K562 (cell line): ENCODE measurements around the gene FAM20B. TPM values are rescaled to one million over a fixed set of nuclear protein-coding genes. Genes with fewer than 3 reads are reported as not detected.

Experiments
- ATAC-seq: fragments of 200-7000 bp; cut with Tn5 transposase; 3 replicates; pipeline ENCODE4 v1.9.1; 2020; ENCODE audit warnings: moderate library complexity
- BruUV-seq: library from RNA; stranded (reverse); fragments of 400-500 nt; replicated peaks from 2 replicates; lab custom pipeline; 2021; lab: Mats Ljungman, UMichigan
- CTCF ChIA-PET: fragments of 300-600 bp; formaldehyde crosslinking; extraction: SDS; loops from one replicate; lab custom pipeline; 2021; ENCODE audit warnings: low intra/inter-chr PET ratio; lab: Yijun Ruan, JAX
- POLR2A ChIA-PET: fragments of 300-600, 350-650 bp; sonication (Branson Sonifier 250); formaldehyde crosslinking; extraction: SDS; loops from one replicate; lab custom pipeline; 2021; ENCODE audit warnings: antibody characterized with exemption, inconsistent platforms; lab: Yijun Ruan, JAX
- DNase-seq, 4 experiments: peaks; one replicate each; pipeline versions ENCODE4 v3.0.0 to v3.0.0-alpha.2; 2011 to 2018; ENCODE audit warnings: low spot score in 3 of 4, mixed read lengths in 3 of 4; ENCODE audit errors: extremely low read depth in 1 of 4
- FAIRE-seq: peaks from 2 replicates; lab custom pipeline; 2011; peaks lifted over from hg19 to GRCh38; lab: Jason Lieb, UNC
- H2AFZ ChIP-seq: 2 replicates; pipeline ENCODE4 v1.6.0; 2011; ENCODE audit warnings: low read depth, low read length, control low read depth, inconsistent platforms
- H3K27ac ChIP-seq: fragments of 200-600 bp; 3 replicates; pipeline ENCODE4 v1.8.0; 2011; ENCODE audit warnings: low read depth, mild to moderate bottlenecking, control low read depth, inconsistent platforms, low read length, moderate library complexity, mixed read lengths; ENCODE audit errors: extremely low read depth
- H3K27me3 ChIP-seq, 2 experiments: fragments of 300-600 bp in 1 of 2; 2 replicates in 1 of 2; 3 replicates in 1 of 2; pipeline versions ENCODE4 v1.6.0 to v1.8.0; 2011; ENCODE audit warnings: inconsistent platforms in 2 of 2, low read length in 2 of 2, mild to moderate bottlenecking in 1 of 2, mixed read lengths in 1 of 2, moderate library complexity in 1 of 2; ENCODE audit not compliant: control insufficient read depth in 2 of 2, insufficient read depth in 2 of 2
- H3K36me3 ChIP-seq: fragments of 300-600 bp; 3 replicates; pipeline ENCODE4 v1.8.0; 2011; ENCODE audit warnings: mild to moderate bottlenecking, low read length, inconsistent platforms; ENCODE audit not compliant: control insufficient read depth, insufficient read depth
- H3K4me1 ChIP-seq, 2 experiments: fragments of 200-600 bp in 1 of 2; replicated peaks in 1 of 2; 2 replicates in 1 of 2; 3 replicates in 1 of 2; pipeline versions ENCODE4 v1.5.1 to v1.8.0; 2011; ENCODE audit warnings: inconsistent platforms in 2 of 2, low read length in 2 of 2, mild to moderate bottlenecking in 1 of 2, mixed read lengths in 1 of 2, moderate library complexity in 1 of 2; ENCODE audit not compliant: control insufficient read depth in 2 of 2, insufficient read depth in 2 of 2
- H3K4me2 ChIP-seq: 2 replicates; pipeline ENCODE4 v1.6.1; 2011; ENCODE audit warnings: low read length, control low read depth, inconsistent platforms, mixed read lengths; ENCODE audit not compliant: insufficient read depth
- H3K4me3 ChIP-seq: fragments of 200-600 bp; sonication (generic), shearing (Covaris generic); 2 replicates; pipeline ENCODE4 v1.5.1; 2016; ENCODE audit warnings: control low read depth, inconsistent platforms
- H3K79me2 ChIP-seq: fragments of 200-600 bp; 3 replicates; pipeline ENCODE4 v1.8.0; 2011; ENCODE audit warnings: low read length, inconsistent platforms; ENCODE audit not compliant: control insufficient read depth, insufficient read depth
- H3K9ac ChIP-seq, 2 experiments: 2 replicates each; pipeline versions ENCODE4 v1.6.0 to v1.6.1; 2011; ENCODE audit warnings: low read depth in 2 of 2, low read length in 2 of 2, control low read depth in 1 of 2, inconsistent platforms in 1 of 2, mild to moderate bottlenecking in 1 of 2, mixed read lengths in 1 of 2; ENCODE audit not compliant: insufficient read depth in 1 of 2
- H3K9me1 ChIP-seq: one replicate; pipeline ENCODE4 v1.6.0; 2011; ENCODE audit warnings: inconsistent platforms, mild to moderate bottlenecking, low read length, moderate library complexity; ENCODE audit not compliant: control insufficient read depth, insufficient read depth
- H3K9me3 ChIP-seq: replicated peaks from 2 replicates; pipeline ENCODE4 v1.5.1; 2011; ENCODE audit warnings: low read depth, low read length, inconsistent platforms; ENCODE audit not compliant: control insufficient read depth, insufficient read depth
- H4K20me1 ChIP-seq: replicated peaks from 2 replicates; pipeline ENCODE4 v1.6.1; 2011; ENCODE audit warnings: low read length, inconsistent platforms, mixed read lengths; ENCODE audit not compliant: control insufficient read depth, insufficient read depth
- C11orf30 ChIP-seq: fragments of 450-650 bp; IDR thresholded peaks from 2 replicates; pipeline ENCODE4 v1.6.1; 2016; ENCODE audit warnings: low read depth, mild to moderate bottlenecking
- IRF2 ChIP-seq: sonication (generic); formaldehyde crosslinking; IDR thresholded peaks from 2 replicates; pipeline ENCODE4 v1.8.1; 2022; ENCODE audit warnings: mild to moderate bottlenecking, missing genetic modification reagents
- MAFF ChIP-seq: IDR thresholded peaks from 2 replicates; pipeline ENCODE4 v1.6.1; 2012; ENCODE audit warnings: low read length, improper control_type of control experiment
- MAFG ChIP-seq: fragments of 450-650 bp; conservative IDR thresholded peaks from 2 replicates; pipeline ENCODE4 v1.6.1; 2016; ENCODE audit warnings: missing genetic modification characterization, missing compliant biosample characterization
- MAFK ChIP-seq: IDR thresholded peaks from 2 replicates; pipeline ENCODE4 v1.6.1; 2011; ENCODE audit warnings: low read length, improper control_type of control experiment
- USF1 ChIP-seq: sonication (generic); formaldehyde crosslinking; IDR thresholded peaks from 2 replicates; pipeline ENCODE4 v1.9.0; 2022; ENCODE audit warnings: mild to moderate bottlenecking, missing genetic modification reagents
- ZNF316 ChIP-seq: fragments of 450-650 bp; IDR thresholded peaks from 2 replicates; pipeline ENCODE4 v1.6.1; 2016
- WGBS: fragments of 100-300 bp; shearing (Covaris generic); methylation state at CpG from one replicate; pipeline ENCODE4 v1.1.6; 2016; ENCODE audit warnings: low coverage, mixed read lengths; ENCODE audit not compliant: insufficient coverage; ENCODE audit errors: missing lambda C conversion rate; 5-methylcytosine and 5-hydroxymethylcytosine counted together
- in situ Hi-C: fragments of 300-500 bp; cut with MboI; formaldehyde crosslinking; loops from 4 replicates; pipeline ENCODE4 v1.15.0; 2018; ENCODE audit warnings: inconsistent platforms, mixed read lengths
- intact Hi-C: fragments of 100-400 bp; cut with micrococcal nuclease; formaldehyde crosslinking; loops from 2 replicates; pipeline ENCODE4 v1.14.2; 2022
- polyA plus RNA-seq, 8 experiments: library from polyadenylated mRNA; depleted of rRNA in 4 of 8; stranded (reverse) in 5 of 8; unstranded in 3 of 8; fragments of >200 nt; fragmentation: Nextera tagmentation in 2 of 8; fragmentation: Illumina TruSeq in 1 of 8; extraction: Ambion mirVana in 2 of 8; extraction: Trizol in 1 of 8; gene quantifications; 2 replicates each; pipeline versions ENCODE4 v1.2.1 to v1.2.3, GENCODE V29; 2011 to 2014; ENCODE audit warnings: inconsistent platforms in 1 of 8, missing spikeins in 1 of 8
- total RNA-seq, 7 experiments: library from RNA; depleted of rRNA in 6 of 7; stranded (reverse); fragments of >200 nt in 6 of 7; fragmentation: Illumina TruSeq in 2 of 7; extraction: Trizol in 2 of 7; gene quantifications; 2 replicates each; pipeline versions ENCODE4 v1.2.1 to v1.2.3, GENCODE V29; 2011 to 2021; ENCODE audit warnings: low replicate concordance in 1 of 7

Gene FAM20B
- total and polyA plus RNA-seq, 9 of the 15 experiments (the other 6 are each of a cell fraction or from before 2014, with no cell fraction given), result 7.2 to 67.5 (median 42.9) TPM

DNA sequence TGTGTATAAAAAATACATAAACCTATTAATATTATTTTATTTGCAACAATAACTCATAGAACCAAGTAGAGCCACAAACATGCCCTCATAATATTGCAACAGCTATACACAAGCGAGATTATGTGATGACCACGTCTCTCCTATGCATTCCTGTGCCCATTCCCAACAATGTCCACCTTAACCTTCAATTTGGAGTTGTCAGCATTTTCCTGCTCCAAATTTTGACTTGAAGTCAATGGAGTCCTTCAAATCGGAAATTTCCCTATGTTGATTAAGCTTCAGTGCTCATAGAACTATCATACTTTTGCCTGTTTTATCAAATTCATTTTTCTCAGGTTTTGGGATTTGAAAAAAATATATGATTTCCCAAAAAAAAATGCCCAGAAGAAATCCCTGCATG is 27.4 kb upstream of the FAM20B start:
- no peaks in the 10 kb centered on the region; the same call in 1 of the 2 replicates for H3K9me3 ChIP-seq
- intact Hi-C loops (no loop called here), in situ Hi-C loops (no loop called here)
- no peak overlapping the region for H3K4me3 ChIP-seq
- ATAC-seq (no peak), DNase-seq (no peak), FAIRE-seq (no peak)
- no TSS peak for BruUV-seq
- no peaks in the 10 kb centered on the region for H3K36me3 ChIP-seq
- no peak overlapping the region for H3K4me2 ChIP-seq
- CTCF ChIA-PET, result no interaction called here
- no peak overlapping the region for H3K9ac ChIP-seq
- no peak overlapping the region for H3K27ac ChIP-seq
- H3K4me1 ChIP-seq, result peaks cover 6 to 7% of the 10 kb centered on the region in 2 experiments; a peak in 3 of 5 replicates
- no peak overlapping the region for H2AFZ ChIP-seq
- H4K20me1 ChIP-seq, result no peaks in the 10 kb centered on the region
- WGBS, result 5% methylated on average over 3 of the region's 3 CpGs
- peaks cover 4% of the 10 kb centered on the region for H3K9me1 ChIP-seq
- POLR2A ChIA-PET, result interaction anchor here (0.6 kb wide), 2 partner anchors 26 to 1486 kb away, joined by 3 to 4 read pairs; no protein-coding TSS in a partner anchor
- TF ChIP-seq MAFG (tag) (peak; percentile 70), USF1 (CRISPR knock-in tag) (no peak), MAFK (peak; percentile 45; the same call in 1 of the 2 replicates), IRF2 (no peak), C11orf30 (peak; percentile 70), ZNF316 (peak; percentile 90), MAFF (peak; percentile 73)
- TF ChIP-seq, all 486 proteins: peak for 5
- no peaks in the 10 kb centered on the region for H3K27me3 ChIP-seq
- H3K79me2 ChIP-seq, result no peaks in the 10 kb centered on the region
